ENCODE measurements around the gene CGN.

Gene CGN

GRCh38 chr1:151508833-151509232 lies 2.4 kb upstream of the CGN start:
- DNase-seq: no peak

GRCh38 chr1:151509350-151510019 lies 1.7 kb upstream of the CGN start:
- DNase-seq: no peak
- no peak for TF ChIP-seq GATA1 (IDR thresholded peaks at IDR 0.05; ENCODE audit: low read depth, low read length)
- no peak for TF ChIP-seq POLR2A (IDR thresholded peaks at IDR 0.05; ENCODE audit: low read length)

More at GRCh38 chr1:151508833-151509232, 2.4 kb upstream of the CGN start:
- TF ChIP-seq POLR2A (IDR thresholded peaks at IDR 0.05; ENCODE audit: low read length): no peak
- no peak for TF ChIP-seq GATA1 (IDR thresholded peaks at IDR 0.05; ENCODE audit: low read depth, low read length)

GRCh38 chr1:151510020-151510405 lies 1.2 kb upstream of the CGN start:
- no peak for DNase-seq
- no peak for TF ChIP-seq POLR2A (IDR thresholded peaks at IDR 0.05; ENCODE audit: low read length)
- no peak for TF ChIP-seq GATA1 (IDR thresholded peaks at IDR 0.05; ENCODE audit: low read depth, low read length)

- TF ChIP-seq POLR2A (IDR thresholded peaks at IDR 0.05; ENCODE audit: low read length) (no peak), GATA1 (IDR thresholded peaks at IDR 0.05; ENCODE audit: low read depth, low read length) (no peak)
- no peak for DNase-seq
These were observed 602 bp upstream of the CGN start for GRCh38 chr1:151510614-151510956.

GRCh38 chr1:151511636-151512215 lies 539 bp downstream of the CGN start:
- DNase-seq: peak; percentile 31 to 51
- TF ChIP-seq GATA1 (IDR thresholded peaks at IDR 0.05; ENCODE audit: low read depth, low read length) (no peak), POLR2A (IDR thresholded peaks at IDR 0.05; ENCODE audit: low read length) (no peak)

- no peak for DNase-seq
- TF ChIP-seq GATA1 (IDR thresholded peaks at IDR 0.05; ENCODE audit: low read depth, low read length) (no peak), POLR2A (IDR thresholded peaks at IDR 0.05; ENCODE audit: low read length) (no peak)
These were observed 1.1 kb downstream of the CGN start for GRCh38 chr1:151512326-151512725.

- TF ChIP-seq GATA1 (IDR thresholded peaks at IDR 0.05; ENCODE audit: low read depth, low read length) (no peak), POLR2A (IDR thresholded peaks at IDR 0.05; ENCODE audit: low read length) (no peak)
- no peak for DNase-seq
These were observed 1.8 kb downstream of the CGN start for GRCh38 chr1:151512801-151513625.

- no peak for DNase-seq
- no peak for TF ChIP-seq GATA1 (IDR thresholded peaks at IDR 0.05; ENCODE audit: low read depth, low read length)
- no peak for TF ChIP-seq POLR2A (IDR thresholded peaks at IDR 0.05; ENCODE audit: low read length)
These were observed 2.5 kb downstream of the CGN start for GRCh38 chr1:151513626-151514121.

GRCh38 chr1:151514366-151514765 lies 3.2 kb downstream of the CGN start:
- DNase-seq: no peak
- no peak for TF ChIP-seq GATA1 (IDR thresholded peaks at IDR 0.05; ENCODE audit: low read depth, low read length)

- DNase-seq: no peak
- TF ChIP-seq POLR2A (IDR thresholded peaks at IDR 0.05; ENCODE audit: low read length): no peak
- no peak for TF ChIP-seq GATA1 (IDR thresholded peaks at IDR 0.05; ENCODE audit: low read depth, low read length)
These were observed 4.1 kb downstream of the CGN start for GRCh38 chr1:151515265-151515664.

- TF ChIP-seq GATA1 (IDR thresholded peaks at IDR 0.05; ENCODE audit: low read depth, low read length): no peak
- TF ChIP-seq POLR2A (IDR thresholded peaks at IDR 0.05; ENCODE audit: low read length): no peak
These were observed 4.9 kb downstream of the CGN start for GRCh38 chr1:151516031-151516511.

GRCh38 chr1:151518431-151518830 lies 7.2 kb downstream of the CGN start:
- TF ChIP-seq GATA1 (IDR thresholded peaks at IDR 0.05; ENCODE audit: low read depth, low read length) (no peak), POLR2A (IDR thresholded peaks at IDR 0.05; ENCODE audit: low read length) (no peak)
- no peak for DNase-seq

More at GRCh38 chr1:151516031-151516511, 4.9 kb downstream of the CGN start:
- DNase-seq: no peak

- no peak for TF ChIP-seq POLR2A (IDR thresholded peaks at IDR 0.05; ENCODE audit: low read length)
- TF ChIP-seq GATA1 (IDR thresholded peaks at IDR 0.05; ENCODE audit: low read depth, low read length): no peak
- DNase-seq: no peak
These were observed 7.7 kb downstream of the CGN start for GRCh38 chr1:151518936-151519335.

- no peak for TF ChIP-seq GATA1 (IDR thresholded peaks at IDR 0.05; ENCODE audit: low read depth, low read length)
- no peak for TF ChIP-seq POLR2A (IDR thresholded peaks at IDR 0.05; ENCODE audit: low read length)
- no peak for DNase-seq
These were observed 8.5 kb downstream of the CGN start for GRCh38 chr1:151519667-151520066.

Data from erythroblast (primary cell).